Calu3 (cell line): ENCODE measurements around the gene FAM13C. TPM values are rescaled to one million over a fixed set of nuclear protein-coding genes. Genes with fewer than 3 reads are reported as not detected.

Experiments
- BruUV-seq: library from RNA; stranded (reverse); fragments of 400-500 nt; replicated peaks from 2 replicates; lab custom pipeline; 2021; lab: Mats Ljungman, UMichigan
- CTCF ChIA-PET: fragments of 300-600 bp; sonication (Branson Sonifier 250); formaldehyde crosslinking; loops from one replicate; lab custom pipeline; 2022; ENCODE audit warnings: antibody characterized with exemption; lab: Charles Lee
- DNase-seq: peaks from one replicate; pipeline ENCODE4 v3.0.0; 2022
- H3K27ac Mint-ChIP-seq: one replicate; pipeline ENCODE4 v1.8.0; 2022; ENCODE audit warnings: mixed read lengths; ENCODE audit not compliant: unreplicated experiment
- H3K27me3 Mint-ChIP-seq: one replicate; pipeline ENCODE4 v1.8.0; 2022; ENCODE audit warnings: mixed read lengths; ENCODE audit not compliant: unreplicated experiment
- H3K36me3 Mint-ChIP-seq: one replicate; pipeline ENCODE4 v1.8.0; 2022; ENCODE audit warnings: mild to moderate bottlenecking, moderate library complexity, mixed read lengths; ENCODE audit not compliant: insufficient read depth, unreplicated experiment
- H3K4me1 Mint-ChIP-seq: one replicate; pipeline ENCODE4 v1.8.0; 2022; ENCODE audit warnings: mild to moderate bottlenecking, low read depth, mixed read lengths; ENCODE audit not compliant: unreplicated experiment
- H3K4me3 Mint-ChIP-seq: one replicate; pipeline ENCODE4 v1.8.0; 2022; ENCODE audit warnings: mild to moderate bottlenecking, low read depth, moderate library complexity, mixed read lengths; ENCODE audit not compliant: unreplicated experiment
- H3K9me3 Mint-ChIP-seq: one replicate; pipeline ENCODE4 v1.8.0; 2022; ENCODE audit warnings: low read depth, mixed read lengths; ENCODE audit not compliant: unreplicated experiment
- CTCF ChIP-seq: fragments of 200-600 bp; IDR thresholded peaks from one replicate; pipeline ENCODE4 v1.8.0; 2022; ENCODE audit warnings: antibody characterized with exemption; ENCODE audit not compliant: unreplicated experiment
- intact Hi-C: fragments of 100-400 bp; cut with micrococcal nuclease; formaldehyde crosslinking; loops from one replicate; pipeline ENCODE4 v1.10.0; 2022; ENCODE audit not compliant: unreplicated experiment
- total RNA-seq: library from RNA; stranded (reverse); gene quantifications from 2 replicates; pipeline ENCODE4 v1.2.3, GENCODE V29; 2022

The FAM13C gene
- total RNA-seq, 1 experiment from 2014 or later, result not detected

- CTCF ChIA-PET, result no interaction called here
- Mint-ChIP-seq H3K4me1 (no peaks in the 10 kb centered on the region), H3K27me3 (peaks cover 98% of the 10 kb centered on the region), H3K27ac (no peak overlapping the region), H3K4me3 (no peak overlapping the region), H3K9me3 (no peaks in the 10 kb centered on the region), H3K36me3 (no peaks in the 10 kb centered on the region)
- BruUV-seq, result no TSS peak
- no peak for DNase-seq
- no peak for TF ChIP-seq CTCF
- intact Hi-C loops, result no loop called here
These were observed 91.2 kb downstream of the FAM13C start for GRCh38 chr10:59271160-59271559.

- BruUV-seq, result no TSS peak
- TF ChIP-seq CTCF, result no peak
- H3K27ac Mint-ChIP-seq, result no peak overlapping the region
- no peaks in the 10 kb centered on the region for H3K4me1 Mint-ChIP-seq
- intact Hi-C loops, result no loop called here
- H3K9me3 Mint-ChIP-seq, result no peaks in the 10 kb centered on the region
- no peak overlapping the region for H3K4me3 Mint-ChIP-seq
- H3K36me3 Mint-ChIP-seq, result no peaks in the 10 kb centered on the region
- CTCF ChIA-PET, result no interaction called here
- H3K27me3 Mint-ChIP-seq, result peaks cover 98% of the 10 kb centered on the region
- DNase-seq, result no peak
These were observed 91.9 kb downstream of the FAM13C start for GRCh38 chr10:59270492-59270891.

GRCh38 chr10:59269651-59270050 is 92.7 kb downstream of the FAM13C start:
- no peak for DNase-seq
- Mint-ChIP-seq H3K27ac (no peak overlapping the region), H3K27me3 (peaks cover 91% of the 10 kb centered on the region), H3K4me1 (no peaks in the 10 kb centered on the region), H3K36me3 (no peaks in the 10 kb centered on the region), H3K9me3 (no peaks in the 10 kb centered on the region), H3K4me3 (no peak overlapping the region)
- no TSS peak for BruUV-seq
- CTCF ChIA-PET, result no interaction called here
- no peak for TF ChIP-seq CTCF
- intact Hi-C loops, result no loop called here

GRCh38 chr10:59268460-59268859 is 93.9 kb downstream of the FAM13C start:
- H3K27me3 Mint-ChIP-seq, result peaks cover 80% of the 10 kb centered on the region
- no peaks in the 10 kb centered on the region for H3K36me3 Mint-ChIP-seq
- H3K4me1 Mint-ChIP-seq, result no peaks in the 10 kb centered on the region
- TF ChIP-seq CTCF, result no peak
- BruUV-seq, result no TSS peak
- H3K4me3 Mint-ChIP-seq, result no peak overlapping the region
- CTCF ChIA-PET, result no interaction called here
- H3K27ac Mint-ChIP-seq, result no peak overlapping the region
- intact Hi-C loops, result no loop called here
- H3K9me3 Mint-ChIP-seq, result no peaks in the 10 kb centered on the region
- no peak for DNase-seq
